Endometrial microvascular endothelial cells (primary cell): Measurements from ENCODE around the gene AOC3. TPM values are rescaled to one million over a fixed set of nuclear protein-coding genes. Genes with fewer than 3 reads are reported as not detected.
"Not testable (repeated sequence)": the region's sequence is repeated elsewhere in the genome, so short reads cannot be mapped to it uniquely, and the experiment has no call there.

Experiments
- in situ Hi-C: cut with HindIII; loops from 2 replicates; pipeline ENCODE4 v1.10.0; 2017; ENCODE audit warnings: low sequenced_read_pairs, low pct_unique_long_range_greater_than_20kb; ENCODE audit errors: inconsistent ontology term
- total RNA-seq: library from RNA; depleted of rRNA; stranded (reverse); fragments of >200 nt; gene quantifications from one replicate; pipeline ENCODE4 v1.2.3, GENCODE V29; 2015; ENCODE audit errors: inconsistent ontology term

The AOC3 gene
- total RNA-seq, 1 donor from 2014 or later = not detected

GRCh38 chr17:42883802-42884558 is 33.0 kb downstream of the AOC3 start:
- in situ Hi-C loops = no loop called here

GRCh38 chr17:42885806-42886205 is 34.8 kb downstream of the AOC3 start:
- in situ Hi-C loops = not testable (repeated sequence)

GRCh38 chr17:42886283-42887176 is 35.5 kb downstream of the AOC3 start:
- in situ Hi-C loops = no loop called here

- in situ Hi-C loops = no loop called here
Measured at GRCh38 chr17:42889809-42890208, 38.8 kb downstream of the AOC3 start.

GRCh38 chr17:42891539-42892152 is 40.6 kb downstream of the AOC3 start:
- in situ Hi-C loops = no loop called here

- in situ Hi-C loops = no loop called here
Measured at GRCh38 chr17:42893359-42893758, 42.4 kb downstream of the AOC3 start.

GRCh38 chr17:42894283-42895184 is 43.5 kb downstream of the AOC3 start:
- in situ Hi-C loops = no loop called here

- in situ Hi-C loops = no loop called here
Measured at GRCh38 chr17:42895185-42895555, 44.2 kb downstream of the AOC3 start.

- in situ Hi-C loops = no loop called here
Measured at GRCh38 chr17:42898147-42898811, 47.3 kb downstream of the AOC3 start.

- in situ Hi-C loops = not testable (repeated sequence)
Measured at GRCh38 chr17:42899981-42900380, 49.0 kb downstream of the AOC3 start.

- in situ Hi-C loops = no loop called here
Measured at GRCh38 chr17:42900460-42901331, 49.7 kb downstream of the AOC3 start, which contains the start of gene G6PC1. TSS of gene G6PC1 (plus strand) at chr17:42900799. CDS start at chr17:42900877, 78 bp downstream.

GRCh38 chr17:42901535-42902229 is 50.7 kb downstream of the AOC3 start:
- in situ Hi-C loops = no loop called here

- in situ Hi-C loops = no loop called here
Measured at GRCh38 chr17:42904110-42904469, 53.1 kb downstream of the AOC3 start.

GRCh38 chr17:42906772-42907446 is 55.9 kb downstream of the AOC3 start:
- in situ Hi-C loops = no loop called here
